ENCODE measurements around the gene MCRIP2.

Gene MCRIP2

DNA sequence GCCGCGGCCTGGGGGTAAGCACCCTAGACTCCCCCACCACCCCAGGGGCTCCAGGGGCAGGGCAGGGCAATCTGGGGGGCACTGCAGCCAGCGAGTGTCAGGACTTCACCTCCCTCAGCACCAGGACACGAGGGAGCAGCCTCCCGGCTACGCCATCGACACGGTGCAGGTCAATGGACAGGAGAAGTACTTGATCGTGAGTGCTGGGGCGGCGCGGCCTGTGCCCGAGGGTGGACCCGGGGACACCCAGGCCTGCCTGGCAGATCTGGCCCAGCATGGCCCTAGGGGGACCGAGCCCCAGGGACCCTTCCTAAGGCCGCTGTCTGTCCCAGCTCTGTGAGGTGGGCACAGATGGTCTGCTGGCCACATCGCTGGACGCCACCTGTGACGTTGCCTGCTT, 30.7 kb downstream of the MCRIP2 start:
- no peak for DNase-seq

- no peak for DNase-seq
Measured at GRCh38 chr16:672851-673250, 31.2 kb downstream of the MCRIP2 start.

GRCh38 chr16:673399-673991, 31.9 kb downstream of the MCRIP2 start:
- no peak for DNase-seq

DNA sequence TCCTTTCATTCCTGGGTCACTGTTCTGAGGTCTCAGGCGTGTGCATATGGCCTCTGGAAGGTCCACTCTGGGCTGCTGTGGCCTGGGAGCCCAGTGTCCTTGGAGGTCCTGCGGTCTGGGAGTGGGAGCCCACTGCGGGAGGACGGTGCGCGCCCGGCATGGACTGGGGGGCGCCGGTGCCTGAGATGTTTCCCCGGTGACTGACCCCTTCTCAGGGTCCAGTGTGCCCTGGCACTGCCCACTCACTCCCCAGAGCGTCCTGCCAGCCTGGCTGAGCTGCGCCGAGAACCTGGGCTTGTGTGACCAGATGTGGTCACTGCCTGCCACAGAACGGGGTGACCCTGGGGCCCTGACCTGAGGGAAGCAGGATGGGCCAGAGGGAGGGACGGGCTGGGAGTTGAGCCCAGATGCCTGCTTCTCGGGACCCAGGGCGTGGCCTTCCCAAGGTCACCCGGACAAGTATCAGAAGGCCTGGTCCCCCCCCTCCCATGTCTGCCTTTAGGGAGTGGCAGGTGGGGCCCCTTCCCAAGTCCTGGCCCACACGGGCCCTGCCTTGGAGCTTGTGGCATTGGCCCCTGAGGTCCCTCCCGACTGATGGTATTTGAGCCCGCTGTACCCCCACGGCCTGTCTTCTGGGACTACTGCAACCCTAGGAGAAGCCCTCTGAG, 32.7 kb downstream of the MCRIP2 start:
- no peak for DNase-seq

DNA sequence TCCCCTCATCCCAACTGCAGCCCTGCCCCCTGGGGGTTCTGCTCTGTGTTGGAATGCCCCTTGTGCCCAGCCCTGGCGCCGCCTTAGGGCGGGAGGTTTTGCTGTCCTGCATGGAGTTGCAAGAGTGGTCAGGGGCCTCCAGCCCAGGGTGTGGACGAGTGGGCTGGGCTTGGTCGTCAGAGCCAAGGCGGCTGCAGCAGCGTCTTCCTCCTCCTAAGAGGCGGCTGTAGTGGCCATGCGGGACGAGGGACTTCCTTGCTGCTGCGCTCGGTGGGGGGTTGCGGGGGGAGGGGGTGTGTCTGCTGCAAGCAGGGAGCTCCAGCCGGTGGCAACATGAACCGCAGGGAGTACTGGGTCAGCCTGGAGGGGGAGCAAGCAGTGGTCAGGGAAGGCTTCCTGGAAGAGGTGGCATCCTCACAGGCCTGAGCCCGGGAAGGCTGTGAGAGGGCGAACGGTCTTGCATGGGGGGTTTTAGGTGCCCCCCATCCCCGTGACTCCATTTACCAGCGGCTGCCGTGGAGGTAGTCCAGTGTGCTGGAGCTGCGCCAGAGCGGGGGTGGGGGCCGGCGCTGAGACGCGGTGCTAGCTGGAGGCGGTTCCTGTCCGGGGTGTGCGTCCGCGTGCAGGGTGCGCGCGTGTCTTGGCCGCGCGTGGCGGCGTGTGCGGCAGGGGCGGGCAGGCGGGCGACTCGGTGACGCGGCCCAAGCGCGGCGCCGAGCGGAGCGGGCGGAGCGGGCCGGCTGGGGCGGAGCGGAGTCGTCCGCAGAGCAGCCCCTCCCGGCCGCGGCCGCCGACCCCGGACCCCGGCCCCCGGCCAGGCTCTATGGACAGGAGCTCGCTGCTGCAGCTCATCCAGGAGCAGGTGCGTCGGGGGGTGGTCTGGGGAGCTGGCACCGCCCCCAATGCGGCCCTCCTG, 33.6 kb downstream of the MCRIP2 start, which contains the start of gene RHBDL1:
TSS of gene RHBDL1 (plus strand) at position 704 of the 916 bp plus-strand sequence. CDS start at position 824, 120 bp downstream.
- no peak for DNase-seq

DNA sequence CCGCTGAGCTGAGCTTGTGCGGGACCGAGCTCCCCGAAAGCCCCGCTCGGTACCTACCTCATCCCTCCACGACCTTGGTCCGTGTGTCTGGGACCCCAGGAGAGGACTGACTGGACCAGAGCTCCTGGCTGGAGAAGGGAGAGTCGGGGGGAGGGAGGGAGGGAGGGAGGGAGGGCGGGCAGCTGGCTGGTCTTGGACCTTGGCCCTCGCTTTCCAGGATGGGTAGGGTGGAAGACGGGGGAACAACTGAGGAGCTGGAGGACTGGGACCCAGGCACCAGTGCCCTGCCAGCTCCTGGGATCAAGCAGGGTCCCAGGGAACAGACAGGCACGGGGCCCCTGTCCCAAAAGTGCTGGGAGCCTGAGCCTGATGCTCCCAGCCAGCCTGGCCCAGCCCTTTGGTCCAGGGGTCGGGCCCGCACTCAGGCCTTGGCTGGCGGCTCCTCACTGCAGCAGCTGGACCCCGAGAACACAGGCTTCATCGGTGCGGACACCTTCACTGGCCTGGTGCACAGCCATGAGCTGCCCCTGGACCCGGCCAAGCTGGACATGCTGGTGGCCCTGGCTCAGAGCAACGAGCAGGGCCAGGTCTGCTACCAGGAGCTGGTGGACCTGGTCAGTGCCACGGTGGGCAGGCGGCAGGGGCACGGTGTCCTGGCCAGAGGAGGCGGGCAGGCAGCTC, 34.4 kb downstream of the MCRIP2 start:
- no peak for DNase-seq

DNA sequence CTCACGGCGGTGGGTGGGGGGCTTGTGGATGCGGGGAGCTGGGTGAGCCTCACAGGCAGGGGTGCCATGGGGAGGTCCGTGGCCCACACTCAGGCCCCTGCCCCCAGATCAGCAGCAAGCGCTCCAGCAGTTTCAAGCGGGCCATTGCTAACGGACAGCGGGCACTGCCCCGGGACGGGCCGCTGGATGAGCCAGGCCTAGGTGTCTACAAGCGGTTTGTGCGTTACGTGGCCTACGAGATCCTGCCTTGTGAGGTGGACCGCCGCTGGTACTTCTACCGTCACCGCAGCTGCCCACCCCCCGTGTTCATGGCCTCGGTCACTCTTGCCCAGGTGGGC, 34.9 kb downstream of the MCRIP2 start:
- DNase-seq: no peak

GRCh38 chr16:676913-677312, 35.3 kb downstream of the MCRIP2 start:
- DNase-seq: no peak

GRCh38 chr16:677316-678190, 35.9 kb downstream of the MCRIP2 start:
- no peak for DNase-seq

DNA sequence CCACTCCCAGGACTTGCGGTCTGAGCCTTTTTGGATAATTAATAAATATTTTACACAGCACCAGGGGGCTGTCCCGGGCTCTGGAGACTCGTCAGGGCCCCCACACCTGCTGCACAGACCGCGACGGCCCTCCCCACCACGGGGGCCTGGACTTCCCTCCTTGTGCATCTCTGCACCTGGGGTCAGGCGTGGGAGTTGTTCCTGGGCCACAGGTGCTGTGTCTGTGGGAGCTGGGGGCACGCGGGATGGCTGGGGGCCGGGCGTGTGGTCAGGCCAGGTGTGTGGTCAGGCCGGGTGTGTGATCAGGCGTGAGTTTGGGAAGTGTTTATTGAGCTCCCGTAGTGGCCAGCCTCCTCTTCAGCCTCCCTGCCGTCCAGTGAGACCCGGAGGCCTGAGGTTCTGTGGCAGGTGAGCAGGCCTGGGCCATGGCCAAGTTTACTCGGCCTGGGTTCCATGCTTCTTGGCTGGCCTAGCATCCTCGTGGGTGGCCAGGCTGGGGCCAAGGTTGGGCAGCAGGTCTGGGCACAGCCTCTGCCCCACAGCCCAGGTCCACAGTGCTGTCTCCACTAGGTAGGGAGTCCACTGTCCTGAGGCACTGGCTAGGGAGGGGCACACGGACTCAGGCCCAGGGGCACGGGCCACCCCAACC, 36.7 kb downstream of the MCRIP2 start:
- no peak for DNase-seq

- DNase-seq: no peak
Measured at GRCh38 chr16:678858-679813, 37.5 kb downstream of the MCRIP2 start.

DNA sequence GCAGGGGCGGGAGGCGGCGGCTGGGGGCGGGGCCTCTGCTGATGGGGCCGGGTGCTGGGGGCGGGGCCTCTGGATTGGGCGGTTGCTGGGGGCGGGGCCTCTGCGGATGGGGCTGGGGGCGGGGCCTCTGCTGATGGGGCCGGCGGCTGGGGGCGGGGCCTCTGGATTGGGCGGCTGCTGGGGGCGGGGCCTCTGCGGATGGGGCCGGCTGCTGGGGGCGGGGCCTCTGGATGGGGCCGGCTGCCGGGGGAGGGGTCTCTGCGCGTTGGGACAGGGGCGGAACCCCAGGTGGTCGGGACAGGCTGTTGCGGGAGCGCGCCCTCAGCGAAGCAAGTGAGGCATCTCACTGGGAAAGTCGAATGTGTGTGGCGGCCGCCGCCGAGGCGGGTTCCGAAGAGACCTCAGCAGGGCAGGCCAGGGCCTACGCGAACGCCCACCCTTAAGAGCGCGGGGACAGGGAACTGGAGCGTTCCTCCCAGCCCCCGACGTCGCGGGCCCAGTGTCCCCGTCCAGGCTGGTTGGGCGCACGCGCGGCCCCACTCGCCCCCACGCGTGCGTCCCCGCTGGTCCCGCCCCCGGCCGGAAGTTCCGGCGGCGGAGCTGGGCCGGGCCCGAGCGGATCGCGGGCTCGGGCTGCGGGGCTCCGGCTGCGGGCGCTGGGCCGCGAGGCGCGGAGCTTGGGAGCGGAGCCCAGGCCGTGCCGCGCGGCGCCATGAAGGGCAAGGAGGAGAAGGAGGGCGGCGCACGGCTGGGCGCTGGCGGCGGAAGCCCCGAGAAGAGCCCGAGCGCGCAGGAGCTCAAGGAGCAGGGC, 38.4 kb downstream of the MCRIP2 start, which contains the start of gene STUB1:
TSS of gene STUB1 (plus strand) at position 597 of the 811 bp plus-strand sequence. CDS start at position 713, 116 bp downstream.
- DNase-seq: peak; percentile 87

- no peak for DNase-seq
Measured at GRCh38 chr16:680625-680945, 39.0 kb downstream of the MCRIP2 start.

GRCh38 chr16:680967-681745, 39.5 kb downstream of the MCRIP2 start:
- DNase-seq: no peak

GRCh38 chr16:681746-682427, 40.3 kb downstream of the MCRIP2 start:
- no peak for DNase-seq

DNA sequence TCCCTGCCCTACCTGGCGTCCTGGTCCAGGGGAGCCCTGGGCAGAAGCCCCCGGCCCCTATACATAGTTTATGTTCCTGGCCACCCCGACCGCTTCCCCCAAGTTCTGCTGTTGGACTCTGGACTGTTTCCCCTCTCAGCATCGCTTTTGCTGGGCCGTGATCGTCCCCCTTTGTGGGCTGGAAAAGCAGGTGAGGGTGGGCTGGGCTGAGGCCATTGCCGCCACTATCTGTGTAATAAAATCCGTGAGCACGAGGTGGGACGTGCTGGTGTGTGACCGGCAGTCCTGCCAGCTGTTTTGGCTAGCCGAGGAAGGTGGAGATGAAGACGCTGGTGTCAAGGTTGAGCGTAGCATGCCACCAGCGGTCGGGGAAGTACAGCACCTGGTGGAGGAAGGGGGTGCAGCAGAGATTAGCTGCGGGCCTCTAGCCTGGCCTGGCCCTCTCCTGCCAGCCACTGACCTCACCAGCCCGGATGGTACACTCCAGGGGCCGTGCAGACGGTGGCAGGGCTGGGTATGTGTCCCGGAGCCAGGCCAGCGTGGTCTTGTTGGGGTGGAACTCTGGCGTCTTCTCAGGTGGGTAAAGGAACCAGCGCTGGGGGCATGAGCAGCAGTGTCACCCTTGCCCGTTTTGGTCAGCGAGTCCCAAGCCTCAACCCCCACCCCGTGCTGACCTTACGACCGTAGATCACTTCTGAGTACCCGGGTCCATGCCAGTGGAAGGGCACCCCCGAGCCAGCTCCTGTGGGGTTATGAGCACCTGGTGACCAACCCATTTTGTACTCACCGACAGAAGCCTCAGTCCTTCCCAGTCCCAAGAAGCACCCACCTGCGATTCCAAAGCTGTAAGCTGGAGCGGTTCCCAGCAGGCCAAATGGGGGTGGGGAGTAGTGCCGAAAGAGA, 41.1 kb downstream of the MCRIP2 start:
- no peak for DNase-seq
